ENCODE measurements around the gene BOD1L1. TPM values are rescaled to one million over a fixed set of nuclear protein-coding genes. Genes with fewer than 3 reads are reported as not detected.

BOD1L1 gene
- total RNA-seq, 1 experiment from 2014 or later: 37.2 TPM

DNA sequence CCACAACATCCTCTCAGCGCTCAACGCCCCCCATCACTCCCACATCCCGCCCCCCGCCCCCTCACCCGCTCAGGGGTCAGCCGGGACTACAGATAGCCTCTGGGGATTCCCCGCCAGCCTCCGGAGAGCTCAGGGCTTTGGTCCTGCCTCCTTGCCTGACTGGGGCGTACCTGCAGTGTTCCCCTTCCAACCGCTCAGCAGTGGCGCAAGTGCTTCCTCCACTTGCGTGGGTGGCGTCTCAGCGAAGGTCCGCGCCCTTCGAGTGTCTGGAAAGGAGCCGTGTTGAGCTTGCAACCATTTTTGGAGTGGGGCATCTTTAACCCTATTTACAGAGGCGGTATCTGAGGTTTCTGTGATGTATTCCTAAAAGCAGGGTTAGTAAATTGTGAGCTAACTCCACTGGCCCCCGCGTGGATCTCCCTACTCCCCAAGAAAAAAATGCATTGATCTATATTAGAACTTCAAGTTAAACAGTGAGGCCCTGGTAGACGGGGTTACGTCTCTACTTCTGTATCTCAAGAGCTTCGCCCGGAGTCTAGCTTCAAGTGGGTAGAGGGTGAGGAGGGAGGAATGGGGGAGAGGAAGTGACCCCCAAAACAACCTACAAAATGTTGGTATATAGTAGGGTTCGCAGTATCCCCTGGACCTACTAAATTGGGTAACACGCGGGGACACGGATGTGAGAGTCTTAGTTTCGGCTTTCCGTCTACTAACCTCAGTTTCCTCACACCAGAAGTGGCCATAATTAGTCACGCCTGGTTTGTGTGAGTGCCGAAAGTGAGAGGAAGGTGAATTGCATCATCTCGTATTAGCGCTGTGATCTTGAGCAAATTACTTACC lies 99.3 kb downstream of the BOD1L1 start:
- ChIA-PET POLR2A (no interaction called here), CTCF (no interaction called here)
- Mint-ChIP-seq H3K27me3 (ENCODE audit: insufficient read depth, unreplicated experiment) (no peaks in the 10 kb centered on the region), H3K4me1 (ENCODE audit: low read depth, unreplicated experiment) (no peaks in the 10 kb centered on the region), H3K36me3 (ENCODE audit: insufficient read depth, unreplicated experiment) (no peaks in the 10 kb centered on the region), H3K4me3 (ENCODE audit: unreplicated experiment) (no peak overlapping the region), H3K9me3 (ENCODE audit: unreplicated experiment) (no peaks in the 10 kb centered on the region), H3K27ac (ENCODE audit: unreplicated experiment) (no peak overlapping the region)
- BruUV-seq (replicated peaks): no TSS peak
- Histone ChIP-seq H3K4me1 (no peaks in the 10 kb centered on the region), H3K9me3 (no peaks in the 10 kb centered on the region), H3K36me3 (ENCODE audit: control insufficient read depth, insufficient read depth, low read length) (no peaks in the 10 kb centered on the region), H3K27me3 (replicated peaks; ENCODE audit: control insufficient read depth, insufficient read depth, low read length) (no peaks in the 10 kb centered on the region), H3K4me3 (ENCODE audit: low read depth, low read length) (no peak overlapping the region)
- TF ChIP-seq, protein P1, sequence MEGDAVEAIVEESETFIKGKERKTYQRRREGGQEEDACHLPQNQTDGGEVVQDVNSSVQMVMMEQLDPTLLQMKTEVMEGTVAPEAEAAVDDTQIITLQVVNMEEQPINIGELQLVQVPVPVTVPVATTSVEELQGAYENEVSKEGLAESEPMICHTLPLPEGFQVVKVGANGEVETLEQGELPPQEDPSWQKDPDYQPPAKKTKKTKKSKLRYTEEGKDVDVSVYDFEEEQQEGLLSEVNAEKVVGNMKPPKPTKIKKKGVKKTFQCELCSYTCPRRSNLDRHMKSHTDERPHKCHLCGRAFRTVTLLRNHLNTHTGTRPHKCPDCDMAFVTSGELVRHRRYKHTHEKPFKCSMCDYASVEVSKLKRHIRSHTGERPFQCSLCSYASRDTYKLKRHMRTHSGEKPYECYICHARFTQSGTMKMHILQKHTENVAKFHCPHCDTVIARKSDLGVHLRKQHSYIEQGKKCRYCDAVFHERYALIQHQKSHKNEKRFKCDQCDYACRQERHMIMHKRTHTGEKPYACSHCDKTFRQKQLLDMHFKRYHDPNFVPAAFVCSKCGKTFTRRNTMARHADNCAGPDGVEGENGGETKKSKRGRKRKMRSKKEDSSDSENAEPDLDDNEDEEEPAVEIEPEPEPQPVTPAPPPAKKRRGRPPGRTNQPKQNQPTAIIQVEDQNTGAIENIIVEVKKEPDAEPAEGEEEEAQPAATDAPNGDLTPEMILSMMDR (IDR thresholded peaks at IDR 0.05; ENCODE audit: insufficient read depth in 1 of 2, low read depth in 1 of 2, low read length in 1 of 2, severe bottlenecking in 1 of 2, unreplicated experiment in 1 of 2): no peak
- intact Hi-C loops (cut with micrococcal nuclease; ENCODE audit: unreplicated experiment): no loop called here
- no peak for DNase-seq

DNA sequence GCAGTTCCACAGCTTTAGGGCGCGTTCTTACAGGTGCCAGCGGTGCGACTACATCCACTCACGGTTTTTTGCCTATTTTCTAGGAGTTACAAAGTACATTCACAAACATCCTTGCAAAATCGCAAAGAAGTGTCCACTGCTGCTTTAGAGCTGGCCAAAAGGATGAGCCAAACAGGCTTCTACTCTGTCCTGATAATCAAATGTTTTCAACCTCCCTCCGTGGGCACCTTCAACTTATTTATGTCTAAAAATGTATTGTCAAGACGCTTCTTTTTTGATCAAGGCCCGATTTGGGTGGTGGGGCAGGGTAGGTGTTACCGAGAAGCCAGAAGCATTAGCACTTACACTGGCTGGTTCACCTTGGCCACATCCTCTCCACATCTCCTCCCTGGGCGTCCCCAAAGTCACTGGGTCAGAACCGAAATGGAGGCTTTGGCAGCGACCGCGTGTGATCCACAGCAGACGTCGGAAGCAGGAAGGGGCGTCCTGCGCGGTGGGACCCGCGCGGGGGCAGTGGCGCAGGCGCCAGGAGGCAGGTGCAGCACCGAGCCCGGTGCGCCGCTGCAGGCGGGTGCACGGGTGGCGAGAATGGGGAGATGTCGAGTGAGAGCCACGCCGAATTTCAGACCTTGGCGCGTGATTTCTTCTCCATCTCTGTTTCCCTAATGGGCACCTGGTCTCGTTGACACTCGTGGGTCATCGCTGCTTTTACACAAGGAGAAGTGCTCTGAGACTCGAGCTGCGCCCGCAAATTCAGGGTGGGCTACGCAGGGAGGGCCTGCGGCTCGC lies 100.1 kb downstream of the BOD1L1 start:
- no peak overlapping the region for H3K27ac Mint-ChIP-seq (ENCODE audit: unreplicated experiment)
- H3K27me3 ChIP-seq (replicated peaks; ENCODE audit: control insufficient read depth, insufficient read depth, low read length): no peaks in the 10 kb centered on the region
- no peaks in the 10 kb centered on the region for H3K36me3 Mint-ChIP-seq (ENCODE audit: insufficient read depth, unreplicated experiment)
- intact Hi-C loops (cut with micrococcal nuclease; ENCODE audit: unreplicated experiment): no loop called here
- H3K4me1 Mint-ChIP-seq (ENCODE audit: low read depth, unreplicated experiment): no peaks in the 10 kb centered on the region
- H3K4me3 ChIP-seq (ENCODE audit: low read depth, low read length): no peak overlapping the region
- no peak for DNase-seq
- no peak overlapping the region for H3K4me3 Mint-ChIP-seq (ENCODE audit: unreplicated experiment)
- no peaks in the 10 kb centered on the region for H3K27me3 Mint-ChIP-seq (ENCODE audit: insufficient read depth, unreplicated experiment)
- no peaks in the 10 kb centered on the region for H3K9me3 ChIP-seq
- H3K36me3 ChIP-seq (ENCODE audit: control insufficient read depth, insufficient read depth, low read length): no peaks in the 10 kb centered on the region
- TF ChIP-seq, protein P1 (IDR thresholded peaks at IDR 0.05; ENCODE audit: insufficient read depth in 1 of 2, low read depth in 1 of 2, low read length in 1 of 2, severe bottlenecking in 1 of 2, unreplicated experiment in 1 of 2): no peak
- no peaks in the 10 kb centered on the region for H3K4me1 ChIP-seq
- CTCF ChIA-PET: no interaction called here
- POLR2A ChIA-PET: no interaction called here
- no TSS peak for BruUV-seq (replicated peaks)
- no peaks in the 10 kb centered on the region for H3K9me3 Mint-ChIP-seq (ENCODE audit: unreplicated experiment)

DNA sequence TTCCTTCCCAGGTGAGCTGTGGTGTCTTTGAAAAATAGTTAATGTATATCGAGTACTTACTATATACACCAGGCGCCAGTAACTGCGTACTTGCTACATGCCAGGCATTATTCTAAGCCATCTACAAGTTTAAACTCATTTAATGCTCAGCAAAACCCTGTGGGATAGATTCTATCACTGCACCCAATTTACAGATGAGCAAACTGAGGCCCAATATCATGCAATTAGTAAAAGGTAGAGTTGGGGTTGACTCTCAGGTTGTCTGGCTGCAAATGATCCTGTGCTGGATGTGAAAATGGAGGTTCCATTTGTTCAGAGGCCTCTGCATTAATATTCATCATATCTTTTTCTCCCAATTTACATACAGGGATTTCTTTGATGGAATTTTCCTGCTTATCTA lies 100.9 kb downstream of the BOD1L1 start:
- TF ChIP-seq, protein P1 (IDR thresholded peaks at IDR 0.05; ENCODE audit: insufficient read depth in 1 of 2, low read depth in 1 of 2, low read length in 1 of 2, severe bottlenecking in 1 of 2, unreplicated experiment in 1 of 2): no peak
- H3K27me3 Mint-ChIP-seq (ENCODE audit: insufficient read depth, unreplicated experiment): no peaks in the 10 kb centered on the region
- Histone ChIP-seq H3K4me1 (no peaks in the 10 kb centered on the region), H3K36me3 (ENCODE audit: control insufficient read depth, insufficient read depth, low read length) (no peaks in the 10 kb centered on the region), H3K27me3 (replicated peaks; ENCODE audit: control insufficient read depth, insufficient read depth, low read length) (no peaks in the 10 kb centered on the region), H3K9me3 (no peaks in the 10 kb centered on the region), H3K4me3 (ENCODE audit: low read depth, low read length) (no peak overlapping the region)
- BruUV-seq (replicated peaks): no TSS peak
- ChIA-PET CTCF (no interaction called here), POLR2A (no interaction called here)
- no peaks in the 10 kb centered on the region for H3K4me1 Mint-ChIP-seq (ENCODE audit: low read depth, unreplicated experiment)
- H3K36me3 Mint-ChIP-seq (ENCODE audit: insufficient read depth, unreplicated experiment): no peaks in the 10 kb centered on the region
- no peaks in the 10 kb centered on the region for H3K9me3 Mint-ChIP-seq (ENCODE audit: unreplicated experiment)
- intact Hi-C loops (cut with micrococcal nuclease; ENCODE audit: unreplicated experiment): no loop called here
- no peak overlapping the region for H3K27ac Mint-ChIP-seq (ENCODE audit: unreplicated experiment)
- no peak overlapping the region for H3K4me3 Mint-ChIP-seq (ENCODE audit: unreplicated experiment)
- DNase-seq: no peak

All from Caco-2 (cell line).